PFSK-1 (cell line): ENCODE results near the gene SUFU.

Experiments used
- POLR2AphosphoS5 ChIP-seq: IDR thresholded peaks from 2 replicates; pipeline ENCODE4 v1.6.1; 2012; ENCODE audit warnings: low read depth, mild to moderate bottlenecking, control low read depth, low read length, moderate library complexity
- REST ChIP-seq, 2 experiments: IDR thresholded peaks; 2 replicates each; pipeline versions ENCODE4 v1.6.1 to v1.8.0; 2011 to 2012; ENCODE audit warnings: low read depth in 2 of 2, low read length in 2 of 2, control low read depth in 1 of 2, inconsistent platforms in 1 of 2, mild to moderate bottlenecking in 1 of 2, moderate library complexity in 1 of 2; ENCODE audit not compliant: insufficient read depth in 1 of 2
- TAF1 ChIP-seq: IDR thresholded peaks from 2 replicates; pipeline ENCODE4 v1.6.1; 2012; ENCODE audit warnings: low read length, control low read depth, borderline replicate concordance; ENCODE audit not compliant: insufficient read depth

GRCh38 chr10:102643336-102644065 lies 139.7 kb downstream of the SUFU start:
- TF ChIP-seq REST (IDR thresholded peaks at IDR 0.05; ENCODE audit: insufficient read depth in 1 of 2, low read depth in 2 of 2, low read length in 2 of 2) (no peak), POLR2AphosphoS5 (no peak; the same call in 1 of the 2 replicates), TAF1 (peak; percentile 14; the same call in 1 of the 2 replicates)
